ENCODE measurements around the gene PLXDC2. TPM values are rescaled to one million over a fixed set of nuclear protein-coding genes. Genes with fewer than 3 reads are reported as not detected.

The PLXDC2 gene
- total and polyA plus RNA-seq, 4 donors: 11.8 to 99.6 (median 40.8) TPM

DNA sequence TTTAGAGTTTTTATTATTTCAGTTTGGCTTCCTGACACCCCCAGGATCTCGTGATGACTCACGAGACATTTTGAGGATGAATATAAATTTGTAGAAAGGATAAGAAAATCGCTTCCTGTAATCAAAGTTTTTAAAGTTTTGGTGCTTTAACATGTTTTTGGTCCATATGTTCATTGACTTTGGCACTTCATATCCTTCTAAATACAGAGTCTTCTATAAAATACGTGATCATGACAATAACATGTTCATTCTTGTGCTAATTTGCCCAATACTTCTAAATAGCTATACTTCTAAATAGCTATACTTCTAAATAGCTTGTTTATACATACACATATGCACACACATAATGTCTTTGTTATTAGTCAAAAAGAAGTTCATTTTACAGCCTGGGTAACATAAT is 341.9 kb downstream of the PLXDC2 start:
- Histone ChIP-seq H3K36me3 (ENCODE audit: control insufficient read depth in 4 of 4, insufficient read depth in 4 of 4, low read length in 4 of 4) (peaks cover 0 to 13% (median 5%) of the 10 kb centered on the region in 4 donors), H3K9ac (ENCODE audit: insufficient read depth in 1 of 2, low read length in 2 of 2) (peak overlapping the region in 1 of 2 donors; percentile 19), H3K4me1 (ENCODE audit: control insufficient read depth in 5 of 5, insufficient read depth in 5 of 5, low read length in 5 of 5) (peaks cover 0 to 20% (median 0%) of the 10 kb centered on the region in 5 donors), H3K27me3 (ENCODE audit: control insufficient read depth in 3 of 3, insufficient read depth in 3 of 3, low read length in 2 of 3) (no peaks in the 10 kb centered on the region), H3K9me3 (ENCODE audit: control insufficient read depth in 4 of 4, insufficient read depth in 3 of 4, low read length in 3 of 4) (no peaks in the 10 kb centered on the region), H3K27ac (ENCODE audit: low read depth in 1 of 2, low read length in 1 of 2) (no peak overlapping the region), H3K4me3 (no peak overlapping the region)
- WGBS, 2 donors: 89 to 92% methylated on average over 4 of the region's 4 CpGs
- ATAC-seq (ENCODE audit: insufficient read depth, low FRiP score) (no peak), DNase-seq (peak in 2 of 3 donors; percentile 71 to 78)
- TF ChIP-seq, protein P1, sequence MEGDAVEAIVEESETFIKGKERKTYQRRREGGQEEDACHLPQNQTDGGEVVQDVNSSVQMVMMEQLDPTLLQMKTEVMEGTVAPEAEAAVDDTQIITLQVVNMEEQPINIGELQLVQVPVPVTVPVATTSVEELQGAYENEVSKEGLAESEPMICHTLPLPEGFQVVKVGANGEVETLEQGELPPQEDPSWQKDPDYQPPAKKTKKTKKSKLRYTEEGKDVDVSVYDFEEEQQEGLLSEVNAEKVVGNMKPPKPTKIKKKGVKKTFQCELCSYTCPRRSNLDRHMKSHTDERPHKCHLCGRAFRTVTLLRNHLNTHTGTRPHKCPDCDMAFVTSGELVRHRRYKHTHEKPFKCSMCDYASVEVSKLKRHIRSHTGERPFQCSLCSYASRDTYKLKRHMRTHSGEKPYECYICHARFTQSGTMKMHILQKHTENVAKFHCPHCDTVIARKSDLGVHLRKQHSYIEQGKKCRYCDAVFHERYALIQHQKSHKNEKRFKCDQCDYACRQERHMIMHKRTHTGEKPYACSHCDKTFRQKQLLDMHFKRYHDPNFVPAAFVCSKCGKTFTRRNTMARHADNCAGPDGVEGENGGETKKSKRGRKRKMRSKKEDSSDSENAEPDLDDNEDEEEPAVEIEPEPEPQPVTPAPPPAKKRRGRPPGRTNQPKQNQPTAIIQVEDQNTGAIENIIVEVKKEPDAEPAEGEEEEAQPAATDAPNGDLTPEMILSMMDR (IDR thresholded peaks at IDR 0.05; ENCODE audit: control extremely low read depth, extremely low read depth): no peak

DNA sequence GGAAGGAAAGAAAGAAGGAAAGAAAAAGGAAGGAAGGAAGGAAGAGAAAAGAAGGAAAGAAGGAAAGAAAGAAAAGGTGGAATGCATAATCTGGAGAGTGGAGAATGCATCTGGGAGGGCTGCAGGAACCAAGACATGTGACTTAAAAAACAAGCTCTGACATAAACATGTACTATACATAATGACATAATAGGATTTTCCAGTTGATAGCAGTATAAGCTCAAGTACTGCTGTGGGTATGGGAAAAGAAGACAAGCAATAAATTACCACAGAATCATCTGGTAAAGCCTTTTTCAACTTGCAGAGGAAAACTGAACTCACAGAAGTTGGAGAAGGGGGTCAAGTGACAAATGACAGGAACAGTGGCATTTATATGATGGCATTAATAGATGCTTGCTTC is 345.9 kb downstream of the PLXDC2 start:
- H3K4me1 ChIP-seq (ENCODE audit: control insufficient read depth in 5 of 5, insufficient read depth in 5 of 5, low read length in 5 of 5): peaks cover 0 to 18% (median 0%) of the 10 kb centered on the region in 5 donors
- TF ChIP-seq, protein P1 (IDR thresholded peaks at IDR 0.05; ENCODE audit: control extremely low read depth, extremely low read depth): no peak

DNA sequence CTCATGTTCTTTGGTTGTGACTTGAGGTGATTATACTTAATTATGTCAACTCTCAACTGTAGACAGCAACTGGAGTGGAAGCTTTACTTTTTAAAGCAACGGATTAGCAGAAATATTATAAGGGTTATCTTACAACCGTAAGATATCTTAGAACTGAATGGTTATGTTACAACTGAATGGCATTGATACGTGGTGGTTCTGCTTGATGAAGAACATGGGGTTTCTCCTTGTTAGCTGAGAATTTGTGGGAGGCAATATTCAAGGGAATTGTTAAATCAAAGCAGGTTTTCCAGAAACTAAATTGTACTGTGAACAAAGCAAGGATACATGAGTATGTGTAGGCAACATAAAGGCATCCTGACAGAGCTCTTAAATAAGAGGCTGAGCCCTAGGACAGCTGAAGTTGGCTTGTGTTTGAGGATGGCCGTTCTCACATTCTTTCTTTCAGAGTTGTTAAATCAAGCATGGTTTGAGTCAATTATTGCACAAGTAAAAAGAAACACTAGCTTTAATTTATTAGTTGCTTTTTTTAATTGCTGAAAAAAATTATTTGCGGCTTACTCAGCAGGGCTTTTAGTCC is 350.0 kb downstream of the PLXDC2 start:
- Histone ChIP-seq H3K4me3 (no peak overlapping the region), H3K9ac (ENCODE audit: insufficient read depth in 1 of 2, low read length in 2 of 2) (no peak overlapping the region), H3K27ac (ENCODE audit: low read depth in 1 of 2, low read length in 1 of 2) (no peak overlapping the region), H3K9me3 (ENCODE audit: control insufficient read depth in 4 of 4, insufficient read depth in 3 of 4, low read length in 3 of 4) (no peaks in the 10 kb centered on the region), H3K36me3 (ENCODE audit: control insufficient read depth in 4 of 4, insufficient read depth in 4 of 4, low read length in 4 of 4) (peaks cover 0 to 5% (median 3%) of the 10 kb centered on the region in 4 donors), H3K4me1 (ENCODE audit: control insufficient read depth in 5 of 5, insufficient read depth in 5 of 5, low read length in 5 of 5) (peaks cover 0 to 2% (median 0%) of the 10 kb centered on the region in 5 donors), H3K27me3 (ENCODE audit: control insufficient read depth in 3 of 3, insufficient read depth in 3 of 3, low read length in 2 of 3) (no peaks in the 10 kb centered on the region)
- 91% methylated on average over 5 of the region's 5 CpGs for WGBS, 2 donors
- ATAC-seq (ENCODE audit: insufficient read depth, low FRiP score) (no peak), DNase-seq (no peak)
- TF ChIP-seq, protein P1 (IDR thresholded peaks at IDR 0.05; ENCODE audit: control extremely low read depth, extremely low read depth): no peak

More for the DNA sequence above, 345.9 kb downstream of the PLXDC2 start:
- no peaks in the 10 kb centered on the region for H3K27me3 ChIP-seq (ENCODE audit: control insufficient read depth in 3 of 3, insufficient read depth in 3 of 3, low read length in 2 of 3)
- DNase-seq (peak in 1 of 3 donors; percentile 35), ATAC-seq (ENCODE audit: insufficient read depth, low FRiP score) (no peak)
- H3K9ac ChIP-seq (ENCODE audit: insufficient read depth in 1 of 2, low read length in 2 of 2): no peak overlapping the region
- no peak overlapping the region for H3K4me3 ChIP-seq
- peaks cover 0 to 15% (median 5%) of the 10 kb centered on the region in 4 donors for H3K36me3 ChIP-seq (ENCODE audit: control insufficient read depth in 4 of 4, insufficient read depth in 4 of 4, low read length in 4 of 4)
- H3K9me3 ChIP-seq (ENCODE audit: control insufficient read depth in 4 of 4, insufficient read depth in 3 of 4, low read length in 3 of 4): no peaks in the 10 kb centered on the region
- H3K27ac ChIP-seq (ENCODE audit: low read depth in 1 of 2, low read length in 1 of 2): no peak overlapping the region

DNA sequence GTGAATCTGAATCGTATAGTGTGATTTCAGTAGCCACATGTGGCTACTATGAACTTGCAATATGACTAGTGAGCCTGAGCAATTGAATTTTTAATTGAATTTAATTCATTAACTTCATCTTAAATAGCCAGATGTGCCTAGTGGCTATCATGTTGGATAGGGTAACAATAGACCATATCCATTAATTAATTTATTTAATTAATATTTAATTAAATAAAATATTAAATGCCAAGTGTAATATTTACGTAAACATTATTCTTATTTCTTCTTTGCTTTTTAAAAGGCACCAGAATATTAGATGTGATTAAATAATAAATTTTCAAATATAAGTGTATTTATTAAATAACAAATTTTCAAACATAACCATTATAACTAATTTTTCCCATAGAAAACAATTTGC is 354.4 kb downstream of the PLXDC2 start:
- no peak overlapping the region for H3K4me3 ChIP-seq
- peaks cover 0 to 5% (median 0%) of the 10 kb centered on the region in 4 donors for H3K36me3 ChIP-seq (ENCODE audit: control insufficient read depth in 4 of 4, insufficient read depth in 4 of 4, low read length in 4 of 4)
- DNase-seq (no peak), ATAC-seq (ENCODE audit: insufficient read depth, low FRiP score) (no peak)
- no peaks in the 10 kb centered on the region for H3K27me3 ChIP-seq (ENCODE audit: control insufficient read depth in 3 of 3, insufficient read depth in 3 of 3, low read length in 2 of 3)
- no peak overlapping the region for H3K27ac ChIP-seq (ENCODE audit: low read depth in 1 of 2, low read length in 1 of 2)
- TF ChIP-seq, protein P1 (IDR thresholded peaks at IDR 0.05; ENCODE audit: control extremely low read depth, extremely low read depth): no peak
- H3K4me1 ChIP-seq (ENCODE audit: control insufficient read depth in 5 of 5, insufficient read depth in 5 of 5, low read length in 5 of 5): peaks cover 0 to 39% (median 5%) of the 10 kb centered on the region in 5 donors
- no peak overlapping the region for H3K9ac ChIP-seq (ENCODE audit: insufficient read depth in 1 of 2, low read length in 2 of 2)
- H3K9me3 ChIP-seq (ENCODE audit: control insufficient read depth in 4 of 4, insufficient read depth in 3 of 4, low read length in 3 of 4): no peaks in the 10 kb centered on the region
- WGBS, 2 donors: 92 to 95% methylated on average over 2 of the region's 2 CpGs

Data from lung (tissue), 12 donors.